ENCODE data around the gene DGKI. TPM values are rescaled to one million over a fixed set of nuclear protein-coding genes. Genes with fewer than 3 reads are reported as not detected.

DGKI gene
- total RNA-seq, 1 experiment from 2014 or later, result 0.55 TPM

- Histone ChIP-seq H2BK15ac (ENCODE audit: low read depth, low read length) (no peak overlapping the region), H4K8ac (replicated peaks; ENCODE audit: insufficient read length, low read depth, low read length) (no peak overlapping the region), H3K14ac (ENCODE audit: insufficient read depth, low read length) (no peak overlapping the region), H3K18ac (ENCODE audit: insufficient read length, low read depth, low read length) (no peak overlapping the region), H3K4ac (ENCODE audit: low read depth, low read length) (no peak overlapping the region), H3K79me1 (ENCODE audit: insufficient read depth, low read depth, low read length, poor library complexity, severe bottlenecking) (no peaks in the 10 kb centered on the region), H3K27ac (ENCODE audit: insufficient read length, low read depth, low read length) (no peak overlapping the region), H3K56ac (ENCODE audit: insufficient read length, low read depth, low read length) (no peak overlapping the region), H2BK5ac (ENCODE audit: insufficient read length, low read length) (no peak overlapping the region), H4K91ac (ENCODE audit: insufficient read length, low read depth, low read length) (no peak overlapping the region), H3K4me2 (ENCODE audit: insufficient read depth, insufficient read length, low read length) (no peak overlapping the region), H3K23me2 (ENCODE audit: insufficient read length, low read depth, low read length, poor library complexity, severe bottlenecking) (no peaks in the 10 kb centered on the region), H3K27me3 (ENCODE audit: insufficient read depth, low read length) (no peaks in the 10 kb centered on the region), H3K79me2 (ENCODE audit: insufficient read depth, low read length) (no peaks in the 10 kb centered on the region), H4K20me1 (ENCODE audit: control insufficient read depth, insufficient read depth, insufficient read length) (no peaks in the 10 kb centered on the region), H4K5ac (ENCODE audit: insufficient read length, low read depth, low read length) (no peak overlapping the region), H2BK20ac (ENCODE audit: low read depth, low read length, poor library complexity, severe bottlenecking) (no peak overlapping the region), H3K4me1 (ENCODE audit: insufficient read depth, low read length) (0 out of 2 replicates have a peak, but pooled peaks cover 3% of the 10 kb centered on the region), H3K9ac (ENCODE audit: extremely low read depth, insufficient read length, low read length) (no peak overlapping the region), H3K9me3 (ENCODE audit: control insufficient read depth, low read depth, low read length) (no peaks in the 10 kb centered on the region), H2AFZ (ENCODE audit: low read length) (no peak overlapping the region), H3K23ac (ENCODE audit: insufficient read length, low read depth, low read length) (no peak overlapping the region), H2AK5ac (ENCODE audit: insufficient read length, low read length) (no peak overlapping the region), H2BK120ac (ENCODE audit: low read depth, low read length, poor library complexity, severe bottlenecking) (no peak overlapping the region), H2BK12ac (ENCODE audit: insufficient read length, low read depth, low read length) (no peak overlapping the region), H3T11ph (ENCODE audit: low read length) (no peak overlapping the region)
- no peak for TF ChIP-seq CTCF (conservative IDR thresholded peaks at IDR 0.05)
- no peak overlapping the region for H3K27ac Mint-ChIP-seq
- no peak overlapping the region for H3K4me3 Mint-ChIP-seq
- no peaks in the 10 kb centered on the region for H3K36me3 Mint-ChIP-seq (ENCODE audit: insufficient read depth in 1 of 3, low read depth in 3 of 3)
- WGBS (ENCODE audit: extremely low coverage, insufficient read length, low lambda C conversion rate), result no CpG with 5 or more reads among the region's 15 CpGs
- H3K9me3 Mint-ChIP-seq, result no peaks in the 10 kb centered on the region
- peak; percentile 30 for DNase-seq
- H3K27me3 Mint-ChIP-seq (ENCODE audit: low read depth), result no peaks in the 10 kb centered on the region
- H3K4me1 Mint-ChIP-seq, result peaks cover 0 to 10% of the 10 kb centered on the region in 2 experiments; a peak in 3 of 4 replicates
These were observed 255.9 kb downstream of the DGKI start for GRCh38 chr7:137590756-137591305.
